Right ventricle myocardium inferior (tissue), 1 donor: ENCODE measurements around the gene MIP. TPM values are rescaled to one million over a fixed set of nuclear protein-coding genes. Genes with fewer than 3 reads are reported as not detected.
"Not testable (repeated sequence)": the region's sequence is repeated elsewhere in the genome, so short reads cannot be mapped to it uniquely, and the experiment has no call there.

Source experiments
- ATAC-seq: fragments of 200-7000 bp; cut with Tn5 transposase; one replicate; pipeline ENCODE4 v1.9.1; 2020; ENCODE audit warnings: mild to moderate bottlenecking, moderate library complexity
- DNase-seq: peaks from one replicate; pipeline ENCODE4 v3.0.0; 2021; ENCODE audit errors: missing footprints
- intact Hi-C: fragments of 100-400 bp; cut with DNase I; formaldehyde crosslinking; loops from one replicate; pipeline ENCODE4 v1.11.0; 2022
- total RNA-seq: library from RNA; stranded (reverse); fragmentation: NEBNext Ultra II Directional; extraction: Animal tissue kit (Norgen Biotek cat#: 25700); gene quantifications from one replicate; pipeline ENCODE4 v1.2.1, GENCODE V29; 2021
- donor health status: DM: no; HTN: yes; CAD: no; lungs with severe emphysema.

The MIP gene
- total RNA-seq, 1 donor from 2014 or later = not detected

GRCh38 chr12:56469007-56469930, 14.8 kb upstream of the MIP start:
- intact Hi-C loops = loop anchor here (5.0 kb wide), 1 partner anchor 342 kb away; the partner anchor contains the start of gene ESYT1
- no peak for DNase-seq
- ATAC-seq = no peak

GRCh38 chr12:56468216-56469006, 14.0 kb upstream of the MIP start, which contains the start of gene SPRYD4:
Gene SPRYD4 (plus strand): TSS chr12:56468578. CDS start chr12:56468592, 14 bp downstream.
- peak; percentile 98 for DNase-seq
- intact Hi-C loops = loop anchor here (1.0 to 5.0 kb wide), 2 partner anchors 275 to 341 kb away; partner anchors contain the start of gene ESYT1

DNA sequence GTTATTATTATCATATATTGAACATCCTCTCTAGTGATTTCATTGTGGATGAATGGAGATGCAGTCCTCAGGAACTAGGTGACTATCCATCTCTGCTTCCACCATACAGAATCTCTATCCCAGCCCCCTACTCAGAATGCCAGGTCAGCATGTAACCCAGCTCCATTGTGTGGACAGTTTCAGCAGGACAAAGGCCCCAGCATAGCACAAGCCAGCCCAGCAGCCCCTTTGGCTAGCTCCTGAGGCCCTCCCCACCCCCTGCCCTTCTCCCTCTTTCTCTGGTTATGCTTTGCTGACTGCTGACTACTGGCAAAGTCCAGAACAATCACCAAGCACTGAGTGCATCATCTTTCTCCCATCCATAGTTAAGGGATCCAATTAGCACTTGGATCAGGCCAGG, 8.1 kb upstream of the MIP start:
- intact Hi-C loops = no loop called here
- DNase-seq (no peak), ATAC-seq (no peak)

More at GRCh38 chr12:56468216-56469006, 14.0 kb upstream of the MIP start, which contains the start of gene SPRYD4:
- peak; percentile 97 for ATAC-seq

GRCh38 chr12:56461235-56462159, 7.0 kb upstream of the MIP start:
- no peak for ATAC-seq
- DNase-seq = no peak
- intact Hi-C loops = no loop called here

DNA sequence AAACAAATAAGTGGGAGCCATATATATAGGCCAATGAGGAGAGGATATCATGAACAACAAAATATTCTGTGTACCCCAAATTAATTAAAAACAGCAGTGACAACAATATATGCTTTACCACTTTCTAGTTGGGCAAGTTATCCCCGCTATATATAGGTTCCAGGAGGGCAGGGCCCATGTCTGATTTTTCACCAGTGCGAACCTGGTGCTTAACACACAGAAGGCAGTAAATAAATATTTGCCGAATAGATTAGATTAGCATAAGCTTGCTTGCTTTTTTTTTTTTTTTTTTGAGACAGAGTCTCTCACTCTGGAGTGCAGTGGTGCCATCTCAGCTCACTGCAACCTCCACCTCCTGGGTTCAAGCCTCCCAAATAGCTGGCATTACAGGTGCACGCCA, 3.4 kb upstream of the MIP start:
- DNase-seq (no peak), ATAC-seq (no peak)
- intact Hi-C loops = no loop called here

GRCh38 chr12:56451147-56451546, 3.3 kb downstream of the MIP start:
- DNase-seq = no peak
- intact Hi-C loops = no loop called here

GRCh38 chr12:56450241-56450640, 4.2 kb downstream of the MIP start:
- no peak for DNase-seq
- intact Hi-C loops = no loop called here
- ATAC-seq = no peak

More at GRCh38 chr12:56451147-56451546, 3.3 kb downstream of the MIP start:
- no peak for ATAC-seq

- ATAC-seq = no peak
- intact Hi-C loops = loop anchor here (5.0 kb wide), 1 partner anchor 87 kb away; the partner anchor contains the start of genes APOF and STAT2
- DNase-seq = no peak
Observed at GRCh38 chr12:56449622-56449984, 4.9 kb downstream of the MIP start.

DNA sequence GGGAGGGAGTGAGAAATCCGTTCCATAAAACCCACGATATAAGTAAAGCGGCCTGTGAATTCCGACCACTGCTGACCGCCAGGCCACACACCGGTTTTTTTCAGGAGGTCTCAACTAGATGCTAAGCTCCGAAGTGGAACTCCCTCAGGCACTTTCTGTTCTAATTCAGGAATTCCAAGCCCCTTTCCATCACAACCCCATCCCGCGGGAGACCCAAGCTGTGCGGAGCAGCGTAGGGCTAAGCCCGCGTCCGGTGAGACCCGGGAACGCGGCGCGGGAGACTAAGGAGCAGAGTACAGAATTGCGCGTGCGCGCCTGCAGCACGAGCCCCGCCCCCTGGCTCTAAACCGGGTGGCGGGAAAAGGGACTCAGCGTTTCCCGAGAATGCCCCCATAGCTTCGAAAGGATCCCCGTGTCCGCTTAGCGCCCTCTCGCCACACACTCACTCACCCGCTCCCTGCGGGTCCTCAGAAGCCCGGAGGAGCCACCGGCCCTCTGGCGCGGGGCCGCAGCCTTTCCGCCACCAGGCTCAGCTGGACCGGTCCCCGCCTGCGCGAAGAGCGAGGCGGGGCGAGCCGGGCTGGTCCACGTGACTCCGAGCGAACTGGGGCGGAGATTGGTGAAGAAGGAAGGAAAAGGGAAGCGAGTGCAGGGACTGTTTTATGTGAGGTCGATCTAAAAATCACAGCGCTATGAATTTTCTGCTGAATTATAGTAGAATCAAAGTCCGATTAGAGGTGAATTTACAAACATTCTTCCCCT, 5.4 kb downstream of the MIP start, which contains the start of gene TIMELESS:
TSS of gene TIMELESS (minus strand) at position 567 of the 762 bp plus-strand sequence. CDS start 15,256 bp downstream, outside the sequence.
- DNase-seq (peak; percentile 94), ATAC-seq (peak; percentile 98)
- intact Hi-C loops = loop anchor here (5.0 kb wide), 1 partner anchor 87 kb away; the partner anchor contains the start of genes APOF and STAT2

GRCh38 chr12:56443208-56443607, 11.2 kb downstream of the MIP start:
- ATAC-seq, DNase-seq, intact Hi-C loops: not testable (repeated sequence)

DNA sequence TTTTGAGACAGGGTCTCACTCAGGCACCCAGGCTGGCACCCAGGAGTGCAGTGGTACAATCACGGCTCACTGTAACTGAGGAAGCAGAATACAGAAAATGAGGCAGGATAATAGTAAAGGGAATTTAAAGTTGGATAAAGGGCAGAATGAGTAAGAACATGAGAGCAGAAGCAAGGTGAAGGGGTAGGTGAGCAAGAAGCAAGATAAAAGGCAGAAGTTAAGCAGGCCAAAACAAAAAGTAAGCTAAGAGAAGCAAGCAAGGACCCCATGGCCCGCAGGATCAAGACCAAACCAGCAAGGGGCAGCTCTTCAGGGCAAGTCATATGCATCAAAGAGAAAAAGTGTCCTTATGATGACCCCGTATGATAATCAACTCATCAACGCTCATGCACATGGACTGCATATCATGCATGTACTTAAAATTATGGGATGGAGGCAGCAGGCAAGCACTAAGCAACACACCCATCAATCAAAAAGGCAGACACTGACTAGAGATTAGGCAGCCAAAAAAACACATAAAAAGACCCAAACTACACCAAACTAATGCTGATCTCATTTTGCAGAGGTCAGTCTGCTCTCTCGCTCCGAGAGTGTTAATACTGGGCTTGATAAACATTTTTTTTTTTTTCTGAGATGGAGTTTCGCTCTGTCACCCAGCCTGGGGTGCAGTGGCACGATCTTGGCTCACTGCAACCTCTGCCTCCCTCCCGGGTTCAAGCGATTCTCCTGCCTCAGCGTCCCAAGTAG, 16.9 kb downstream of the MIP start:
- DNase-seq (no peak), ATAC-seq (no peak)
- intact Hi-C loops = no loop called here

DNA sequence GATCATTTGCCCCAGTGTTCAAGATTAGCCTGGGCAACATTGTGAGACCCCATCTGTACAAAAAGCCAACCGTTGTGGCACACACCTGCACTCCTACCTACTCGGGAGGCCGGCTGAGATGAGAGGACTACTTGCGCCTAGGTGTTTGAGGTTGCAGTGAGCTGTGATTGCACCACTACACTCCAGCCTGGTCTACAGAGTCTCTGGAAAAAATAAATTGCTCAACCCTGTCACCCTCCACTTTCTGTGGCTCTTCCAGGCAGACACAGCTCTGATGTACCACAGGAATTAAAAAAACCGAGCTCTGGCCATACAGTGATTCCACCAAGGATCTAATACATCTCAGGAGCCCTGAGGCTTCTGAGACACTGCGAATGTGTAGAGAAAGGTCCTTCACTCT, 19.6 kb downstream of the MIP start:
- ATAC-seq (no peak), DNase-seq (no peak)
- intact Hi-C loops = no loop called here

GRCh38 chr12:56431850-56432249, 22.6 kb downstream of the MIP start:
- DNase-seq (no peak), ATAC-seq (no peak)
- intact Hi-C loops = no loop called here

GRCh38 chr12:56431288-56431687, 23.2 kb downstream of the MIP start:
- ATAC-seq (no peak), DNase-seq (no peak)
- intact Hi-C loops = no loop called here

DNA sequence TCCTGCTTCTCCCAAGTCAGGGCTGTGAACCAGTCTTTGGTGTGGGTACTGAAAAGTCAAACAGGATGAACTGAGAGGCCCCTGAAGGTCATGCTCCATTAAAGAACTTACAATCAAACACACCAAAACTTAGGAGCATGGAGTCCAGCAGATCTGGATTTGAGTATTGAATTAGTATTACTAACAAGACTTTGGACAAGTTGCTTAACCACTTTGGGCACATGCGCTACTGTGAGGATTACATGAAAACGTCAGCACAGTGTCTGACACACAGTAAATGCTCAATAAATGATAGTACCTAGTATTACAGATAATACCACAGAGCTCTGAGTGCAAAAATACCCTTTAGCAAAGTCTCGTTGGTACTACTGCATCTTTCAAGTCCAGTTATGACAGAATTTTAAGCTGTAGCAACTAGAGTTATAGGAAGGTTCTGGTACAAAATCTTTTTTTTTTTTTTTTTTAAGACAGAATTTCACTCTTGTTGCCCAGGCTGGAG, 28.5 kb downstream of the MIP start:
- intact Hi-C loops = no loop called here
- DNase-seq = no peak
- no peak for ATAC-seq

GRCh38 chr12:56425193-56425592, 29.3 kb downstream of the MIP start:
- intact Hi-C loops = no loop called here
- DNase-seq (no peak), ATAC-seq (no peak)

DNA sequence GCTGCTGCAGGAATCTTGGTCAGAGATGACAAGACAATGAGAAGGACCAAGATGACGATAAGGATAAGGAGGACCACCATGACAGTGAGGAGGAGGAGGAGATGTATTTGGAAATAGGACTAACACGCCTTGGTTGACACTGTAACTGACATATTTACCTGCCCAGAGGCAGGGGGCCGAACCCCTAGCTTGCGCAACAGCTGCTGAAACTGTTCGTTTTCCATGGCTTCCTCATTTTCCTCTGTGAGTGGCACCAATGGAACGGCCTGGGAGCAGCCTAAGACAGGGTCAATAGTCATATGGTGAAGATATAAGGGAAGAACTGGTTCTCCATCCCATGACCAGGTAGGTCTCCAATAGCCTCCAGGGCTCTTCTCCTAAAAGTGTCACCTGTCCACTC, 34.0 kb downstream of the MIP start:
- ATAC-seq (no peak), DNase-seq (no peak)
- intact Hi-C loops = no loop called here
